GM13976 (cell line): ENCODE results near the gene CCDC88B.
A peak's percentile ranks its signal among the peaks of the same experiment; 100 is the strongest.

ENCODE experiments used
- DNase-seq: peaks from one replicate; pipeline ENCODE4 v3.0.0; 2012; ENCODE audit warnings: low spot score
- in situ Hi-C: fragments of 300-500 bp; cut with MboI; formaldehyde crosslinking; loops from one replicate; pipeline ENCODE4 v1.12.0; 2022; ENCODE audit warnings: low sequenced_read_pairs, mixed read lengths, inconsistent platforms; ENCODE audit not compliant: unreplicated experiment
- TF ChIP-seq, protein P1 (sequence below): IDR thresholded peaks from 2 replicates; pipeline ENCODE4 v1.5.1; 2012; ENCODE audit warnings: borderline replicate concordance, mild to moderate bottlenecking; ENCODE audit not compliant: insufficient read depth; ENCODE audit errors: extremely low read depth, missing control alignments, control extremely low read depth

The CCDC88B gene

DNA sequence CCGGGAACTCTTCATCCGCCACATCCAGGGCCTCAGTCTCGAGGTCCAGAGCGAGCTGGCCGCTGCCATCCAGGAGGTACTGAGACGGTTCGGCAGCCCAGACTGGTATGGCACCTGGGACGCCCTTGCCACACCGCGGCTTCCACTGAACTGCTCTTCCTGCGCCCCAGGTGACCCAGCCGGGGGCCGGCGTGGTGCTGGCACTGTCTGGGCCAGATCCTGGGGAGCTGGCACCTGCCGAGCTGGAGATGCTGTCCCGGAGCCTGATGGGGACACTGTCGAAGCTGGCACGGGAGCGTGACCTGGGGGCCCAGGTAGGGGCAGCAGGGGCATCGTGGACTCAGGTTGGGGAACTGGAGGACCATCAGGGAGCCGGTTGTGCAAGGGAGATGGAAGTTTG lies 1.4 kb downstream of the CCDC88B start:
- DNase-seq: no peak
- in situ Hi-C loops: no loop called here
- TF ChIP-seq, protein P1, sequence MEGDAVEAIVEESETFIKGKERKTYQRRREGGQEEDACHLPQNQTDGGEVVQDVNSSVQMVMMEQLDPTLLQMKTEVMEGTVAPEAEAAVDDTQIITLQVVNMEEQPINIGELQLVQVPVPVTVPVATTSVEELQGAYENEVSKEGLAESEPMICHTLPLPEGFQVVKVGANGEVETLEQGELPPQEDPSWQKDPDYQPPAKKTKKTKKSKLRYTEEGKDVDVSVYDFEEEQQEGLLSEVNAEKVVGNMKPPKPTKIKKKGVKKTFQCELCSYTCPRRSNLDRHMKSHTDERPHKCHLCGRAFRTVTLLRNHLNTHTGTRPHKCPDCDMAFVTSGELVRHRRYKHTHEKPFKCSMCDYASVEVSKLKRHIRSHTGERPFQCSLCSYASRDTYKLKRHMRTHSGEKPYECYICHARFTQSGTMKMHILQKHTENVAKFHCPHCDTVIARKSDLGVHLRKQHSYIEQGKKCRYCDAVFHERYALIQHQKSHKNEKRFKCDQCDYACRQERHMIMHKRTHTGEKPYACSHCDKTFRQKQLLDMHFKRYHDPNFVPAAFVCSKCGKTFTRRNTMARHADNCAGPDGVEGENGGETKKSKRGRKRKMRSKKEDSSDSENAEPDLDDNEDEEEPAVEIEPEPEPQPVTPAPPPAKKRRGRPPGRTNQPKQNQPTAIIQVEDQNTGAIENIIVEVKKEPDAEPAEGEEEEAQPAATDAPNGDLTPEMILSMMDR: no peak

DNA sequence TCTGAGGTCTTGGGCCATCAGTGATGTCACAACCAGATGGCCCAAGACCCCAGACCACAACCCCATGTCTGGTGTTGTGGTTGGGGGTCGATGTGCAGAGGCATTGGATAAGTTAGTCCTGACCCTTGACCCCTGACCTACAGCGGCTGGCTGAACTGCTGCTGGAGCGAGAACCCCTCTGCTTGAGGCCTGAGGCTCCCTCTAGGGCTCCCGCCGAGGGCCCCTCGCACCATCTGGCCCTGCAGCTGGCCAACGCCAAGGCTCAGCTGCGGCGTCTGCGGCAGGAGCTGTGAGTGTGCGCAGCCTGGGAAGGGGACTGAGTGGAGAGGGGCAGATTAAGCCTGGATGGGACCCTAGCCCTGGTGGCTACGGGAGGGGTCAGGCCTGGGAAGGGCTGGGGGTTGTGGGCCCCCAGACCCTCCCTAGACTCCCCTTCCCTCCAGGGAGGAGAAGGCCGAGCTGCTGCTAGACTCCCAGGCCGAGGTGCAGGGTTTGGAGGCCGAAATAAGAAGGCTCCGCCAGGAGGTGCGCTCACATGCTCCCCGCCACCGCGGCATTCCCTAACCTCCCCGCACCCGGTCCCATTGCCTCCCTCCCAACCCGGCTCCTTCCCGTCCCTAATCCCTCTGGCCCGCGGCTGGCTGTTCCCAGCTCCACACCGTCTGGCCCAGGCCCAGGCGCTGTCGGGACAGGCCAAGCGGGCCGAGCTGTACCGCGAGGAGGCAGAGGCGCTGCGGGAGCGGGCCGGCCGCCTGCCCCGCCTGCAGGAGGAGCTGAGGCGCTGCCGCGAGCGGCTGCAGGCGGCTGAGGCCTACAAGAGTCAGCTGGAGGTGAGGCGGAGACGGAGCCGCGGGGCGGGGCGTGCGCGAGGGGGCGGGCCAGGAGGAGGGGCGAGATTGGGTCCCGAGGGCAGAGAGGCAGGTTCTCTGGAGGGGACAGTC lies 2.1 kb downstream of the CCDC88B start:
- peak; percentile 97 for DNase-seq

DNA sequence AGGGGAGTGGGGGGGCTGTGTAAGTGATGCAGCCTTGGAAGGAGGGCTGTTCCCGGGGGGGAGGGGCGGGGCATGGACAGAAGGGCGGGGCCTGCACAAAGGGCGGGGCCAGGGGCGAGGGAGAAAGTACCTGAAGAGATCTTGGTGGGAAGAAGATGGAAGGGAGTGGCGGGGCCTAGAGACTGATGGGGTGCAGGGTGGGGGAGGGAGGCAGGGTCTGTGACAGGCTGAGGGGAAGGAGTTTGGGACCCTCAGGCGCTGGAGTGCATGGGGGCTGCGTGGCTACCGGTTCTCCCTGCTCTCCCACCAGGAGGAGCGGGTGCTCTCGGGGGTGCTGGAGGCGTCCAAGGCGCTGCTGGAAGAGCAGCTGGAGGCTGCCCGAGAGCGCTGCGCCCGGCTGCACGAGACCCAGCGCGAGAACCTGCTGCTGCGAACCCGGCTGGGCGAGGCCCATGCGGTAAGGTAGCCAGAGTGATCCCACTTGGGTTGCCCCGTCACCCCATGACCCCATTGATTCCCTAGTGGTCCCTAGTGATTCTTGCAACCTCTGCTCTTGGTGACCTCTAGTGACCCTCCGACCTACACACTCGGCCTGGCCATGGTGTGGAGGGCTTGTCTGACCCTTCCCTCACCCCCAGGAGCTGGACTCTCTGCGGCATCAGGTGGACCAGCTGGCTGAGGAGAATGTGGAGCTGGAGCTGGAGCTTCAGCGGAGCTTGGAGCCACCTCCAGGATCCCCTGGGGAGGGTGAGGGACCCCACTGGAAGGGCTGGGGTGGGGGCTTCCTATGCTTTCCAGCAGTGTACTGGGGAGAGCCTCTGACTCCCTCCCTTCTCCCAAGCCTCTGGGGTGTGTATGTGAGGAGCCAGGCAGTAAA lies 3.1 kb downstream of the CCDC88B start:
- TF ChIP-seq, protein P1: no peak
- in situ Hi-C loops: no loop called here
- no peak for DNase-seq

More for the DNA sequence above, 2.1 kb downstream of the CCDC88B start:
- in situ Hi-C loops: no loop called here
- TF ChIP-seq, protein P1: peak; percentile 15

DNA sequence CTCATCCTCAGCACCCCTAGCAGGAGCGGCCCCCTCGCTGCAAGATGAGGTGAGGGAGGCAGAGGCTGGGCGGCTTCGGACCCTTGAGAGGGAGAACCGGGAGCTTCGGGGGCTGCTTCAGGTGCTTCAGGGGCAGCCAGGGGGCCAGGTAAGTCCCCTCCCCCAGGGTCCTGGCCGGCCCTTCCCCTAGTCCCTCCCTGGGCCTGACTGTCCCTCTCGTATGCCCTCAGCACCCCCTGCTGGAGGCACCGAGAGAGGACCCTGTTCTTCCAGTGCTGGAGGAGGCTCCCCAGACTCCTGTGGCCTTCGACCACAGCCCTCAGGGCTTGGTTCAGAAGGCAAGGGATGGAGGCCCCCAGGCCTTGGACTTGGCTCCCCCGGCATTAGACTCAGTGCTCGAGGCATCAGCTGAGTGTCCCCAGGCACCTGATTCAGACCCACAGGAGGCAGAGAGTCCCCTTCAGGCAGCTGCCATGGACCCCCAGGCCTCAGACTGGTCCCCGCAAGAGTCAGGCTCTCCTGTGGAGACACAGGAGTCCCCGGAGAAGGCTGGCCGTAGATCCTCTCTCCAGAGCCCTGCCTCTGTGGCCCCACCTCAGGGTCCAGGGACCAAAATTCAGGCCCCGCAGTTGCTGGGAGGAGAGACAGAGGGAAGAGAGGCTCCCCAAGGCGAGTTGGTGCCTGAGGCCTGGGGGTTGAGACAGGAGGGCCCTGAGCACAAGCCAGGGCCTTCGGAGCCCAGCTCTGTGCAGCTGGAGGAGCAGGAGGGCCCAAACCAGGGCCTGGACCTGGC lies 4.0 kb downstream of the CCDC88B start:
- DNase-seq: no peak

DNA sequence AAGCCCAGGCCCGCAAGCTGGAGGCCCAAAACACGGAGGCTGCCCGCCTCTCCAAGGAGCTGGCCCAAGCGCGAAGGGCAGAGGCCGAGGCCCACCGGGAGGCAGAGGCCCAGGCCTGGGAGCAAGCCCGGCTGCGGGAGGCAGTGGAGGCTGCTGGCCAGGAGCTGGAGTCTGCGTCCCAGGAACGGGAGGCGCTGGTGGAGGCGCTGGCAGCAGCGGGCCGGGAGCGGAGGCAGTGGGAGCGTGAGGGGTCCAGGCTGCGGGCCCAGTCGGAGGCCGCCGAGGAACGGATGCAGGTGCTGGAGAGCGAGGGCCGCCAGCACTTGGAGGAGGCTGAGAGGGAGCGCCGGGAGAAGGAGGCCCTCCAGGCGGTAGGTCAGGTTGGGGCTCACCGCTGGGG lies 4.8 kb downstream of the CCDC88B start:
- TF ChIP-seq, protein P1: no peak
- DNase-seq: no peak
- in situ Hi-C loops: no loop called here

More for the DNA sequence above, 4.0 kb downstream of the CCDC88B start:
- in situ Hi-C loops: no loop called here
- TF ChIP-seq, protein P1: peak; percentile 4
